Prostate gland (tissue), 2 donors: ENCODE data around the gene ASB11.

ENCODE experiments used
- CTCF ChIP-seq, 4 experiments: fragments of 200-600 bp in 2 of 4; fragments of 450-650 bp in 2 of 4; sonication (generic) in 2 of 4; IDR thresholded peaks; 1 replicate in 3 of 4; 2 replicates in 1 of 4; pipeline ENCODE4 v1.5.1; 2016 to 2019; ENCODE audit warnings: antibody characterized with exemption in 4 of 4, mild to moderate bottlenecking in 2 of 4, moderate library complexity in 2 of 4
- POLR2A ChIP-seq: fragments of 450-650 bp; IDR thresholded peaks from one replicate; pipeline ENCODE4 v1.6.1; 2016; ENCODE audit warnings: antibody characterized with exemption, mild to moderate bottlenecking

GRCh38 chrX:15254852-15255251, 60.6 kb downstream of the ASB11 start:
- no peak for TF ChIP-seq CTCF (IDR thresholded peaks at IDR 0.05)
- TF ChIP-seq POLR2A, result no peak
